Measurements from ENCODE around the gene SH3PXD2B.

GRCh38 chr5:172399826-172400225 lies 54.5 kb downstream of the SH3PXD2B start:
- TF ChIP-seq CTCF (IDR thresholded peaks at IDR 0.05): no peak
- no peak for TF ChIP-seq POLR2A (IDR thresholded peaks at IDR 0.05)
- TF ChIP-seq POLR2AphosphoS5 (IDR thresholded peaks at IDR 0.05): no peak

All from upper lobe of left lung (tissue), 4 donors.